HPDE6-E6E7 (cell line): ENCODE results near the gene GBA3.

ENCODE experiments used
- DNase-seq: peaks from one replicate; pipeline ENCODE4 v3.0.0; 2011; ENCODE audit warnings: missing footprints; ENCODE audit errors: extremely low spot score

GBA3 gene

GRCh38 chr4:22695029-22695428 lies 2.3 kb downstream of the GBA3 start:
- no peak for DNase-seq

DNA sequence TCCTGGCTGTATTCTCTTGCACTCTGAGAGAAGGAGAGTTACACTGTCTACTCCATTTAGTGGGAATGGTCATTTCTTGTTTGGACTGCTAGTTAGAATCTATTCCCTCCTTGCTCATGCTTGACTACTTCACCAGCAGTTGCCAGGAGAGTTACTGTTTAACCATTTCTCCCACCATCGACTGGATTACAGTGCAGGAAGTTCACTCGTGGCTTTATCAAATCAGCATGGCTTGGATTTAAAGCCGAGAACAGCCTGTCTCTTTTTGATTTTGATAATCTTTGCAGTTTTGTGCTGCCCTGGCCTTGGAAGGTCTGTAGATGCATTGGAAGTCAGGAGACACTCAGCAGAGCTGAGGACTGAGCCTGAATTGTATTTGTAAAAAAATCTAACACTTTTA lies 3.2 kb downstream of the GBA3 start:
- DNase-seq: no peak

DNA sequence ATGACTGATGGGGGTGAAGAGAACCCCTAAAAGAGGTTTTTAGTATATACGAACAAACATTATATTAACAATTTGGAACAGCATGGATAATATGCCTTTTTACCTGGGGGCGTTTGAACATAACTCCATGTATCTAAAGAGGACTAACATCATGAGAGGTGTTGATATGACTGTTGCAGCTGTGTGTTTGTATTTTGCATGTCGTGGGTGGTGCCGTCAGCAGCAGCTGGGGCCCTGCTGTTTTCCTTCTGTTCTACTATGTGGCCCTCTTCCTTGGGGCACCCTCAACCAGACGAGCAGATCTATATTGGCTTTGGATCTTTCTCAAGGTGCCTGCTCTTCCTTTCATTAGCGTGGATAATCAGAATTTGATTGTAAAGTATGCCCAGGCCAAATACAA lies 11.2 kb downstream of the GBA3 start:
- no peak for DNase-seq

DNA sequence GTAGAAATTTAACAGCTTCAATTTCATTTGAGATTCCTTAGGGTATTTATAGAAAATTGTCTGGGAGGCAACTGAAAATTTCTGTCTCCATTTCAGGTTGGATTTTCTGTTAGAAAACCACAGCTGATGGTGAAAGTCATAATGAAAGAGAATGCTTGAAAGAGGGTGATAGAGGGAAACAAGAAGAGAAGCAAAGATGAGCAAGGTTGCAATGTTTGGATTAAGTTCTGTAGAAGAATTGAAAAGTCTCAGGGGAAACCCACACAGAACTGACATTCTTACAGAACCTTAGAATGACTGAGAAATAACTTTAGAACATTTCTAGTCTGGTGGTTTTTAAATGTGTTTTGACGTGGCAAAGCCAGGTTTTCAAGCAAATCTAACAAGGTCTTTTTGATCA lies 14.7 kb downstream of the GBA3 start:
- DNase-seq: no peak

GRCh38 chr4:22708961-22709360 lies 16.2 kb downstream of the GBA3 start:
- no peak for DNase-seq

DNA sequence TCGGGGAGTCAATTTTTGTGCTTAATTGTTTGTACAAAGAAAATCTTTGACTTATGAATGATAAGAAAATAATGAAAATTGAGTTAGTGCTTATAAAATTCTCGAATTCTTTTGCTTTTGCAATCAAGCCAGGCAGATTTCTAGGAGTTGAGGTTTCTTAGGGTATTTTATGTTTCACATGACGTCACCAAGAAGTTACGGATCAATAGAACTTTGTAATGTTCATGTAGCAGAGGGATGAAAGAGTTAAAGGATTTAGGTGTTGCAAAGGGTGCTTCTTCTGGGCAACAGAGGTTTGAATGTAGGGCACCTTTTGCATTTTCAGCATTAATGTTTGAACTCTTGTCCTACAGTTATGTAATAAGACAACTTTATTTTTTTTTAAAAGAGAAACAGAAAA lies 19.4 kb downstream of the GBA3 start:
- DNase-seq: no peak

DNA sequence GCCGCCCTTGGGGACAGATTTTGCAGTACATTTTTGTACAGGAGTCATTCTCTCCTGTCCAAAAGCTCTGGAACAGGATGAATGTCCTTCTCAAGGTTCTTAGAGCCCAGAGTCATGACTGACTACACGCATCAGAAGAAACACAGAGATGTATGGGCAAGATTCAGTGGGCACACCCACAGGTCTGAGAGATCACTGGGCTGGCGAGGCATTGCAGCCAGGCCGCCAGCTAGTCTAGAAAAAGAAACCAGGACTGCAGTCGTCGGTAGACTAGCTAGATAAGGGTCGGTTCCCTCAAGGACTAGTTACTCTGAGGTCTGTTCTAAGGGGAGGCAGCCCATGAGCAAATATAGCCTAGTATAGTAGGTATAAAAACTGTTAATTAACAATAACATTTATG lies 19.8 kb downstream of the GBA3 start:
- no peak for DNase-seq

- no peak for DNase-seq
These were observed 21.1 kb downstream of the GBA3 start for GRCh38 chr4:22713841-22714240.

DNA sequence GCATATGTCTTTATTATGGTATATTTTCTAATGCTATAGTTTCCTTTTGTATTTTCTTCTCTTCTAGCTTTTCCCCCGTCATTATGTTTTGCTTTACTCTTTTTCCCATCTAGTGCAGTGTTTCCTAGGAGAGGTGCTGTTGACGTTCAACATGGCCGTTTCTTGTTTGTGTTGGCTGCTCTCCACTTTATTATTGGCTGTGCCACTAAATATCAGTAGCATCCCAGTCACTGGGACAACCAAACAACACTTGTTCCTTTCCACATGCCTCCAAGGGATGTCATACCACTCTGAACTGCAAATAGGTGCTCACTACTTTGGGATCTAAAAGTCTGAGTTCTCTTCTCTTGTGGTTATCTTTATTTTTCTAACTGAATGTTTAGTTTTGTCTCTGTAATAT lies 26.5 kb downstream of the GBA3 start:
- DNase-seq: no peak

- DNase-seq: no peak
These were observed 27.4 kb downstream of the GBA3 start for GRCh38 chr4:22720091-22720490.

GRCh38 chr4:22721204-22721603 lies 28.5 kb downstream of the GBA3 start:
- no peak for DNase-seq

- no peak for DNase-seq
These were observed 37.3 kb downstream of the GBA3 start for GRCh38 chr4:22730021-22730420.

DNA sequence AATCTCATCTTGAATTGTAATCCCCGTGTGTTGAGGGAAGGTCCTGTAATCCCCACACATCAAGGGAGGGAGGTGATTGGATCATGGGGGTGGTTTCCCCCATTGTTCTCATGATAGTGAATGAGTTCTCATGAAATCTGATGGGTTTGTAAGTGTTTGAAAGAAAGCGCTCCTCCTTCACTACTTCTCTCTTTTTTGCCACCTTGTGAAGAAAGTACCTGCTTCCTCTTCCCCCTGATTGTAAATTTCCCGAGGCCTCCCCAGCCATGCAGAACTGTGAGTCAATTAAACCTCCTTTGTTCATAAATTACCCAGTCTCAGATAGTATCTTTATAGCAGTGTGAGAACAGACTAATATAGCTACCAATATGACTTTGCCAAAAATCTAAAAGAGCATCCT lies 41.1 kb downstream of the GBA3 start:
- DNase-seq: no peak

- DNase-seq: no peak
These were observed 44.2 kb downstream of the GBA3 start for GRCh38 chr4:22736912-22737311.

DNA sequence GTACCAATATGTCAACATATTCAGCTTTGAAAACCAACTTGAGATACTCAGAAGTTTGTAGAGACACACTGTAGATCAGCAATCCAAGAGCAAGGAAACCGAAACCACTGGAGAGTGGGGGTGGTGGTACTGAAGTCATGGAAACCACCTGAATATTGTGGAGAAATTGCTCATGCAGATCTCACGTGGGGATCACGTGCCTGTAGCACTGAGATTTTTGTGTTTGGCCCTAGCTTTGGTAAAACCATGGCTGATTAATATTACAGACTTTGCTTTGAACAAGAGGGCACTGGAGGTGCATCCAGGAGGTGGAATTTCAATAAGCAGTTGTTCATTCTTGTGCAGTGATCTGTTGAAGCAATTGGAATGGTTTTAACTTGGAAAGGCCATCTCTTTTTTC lies 47.2 kb downstream of the GBA3 start:
- DNase-seq: no peak

- DNase-seq: no peak
These were observed 49.0 kb downstream of the GBA3 start for GRCh38 chr4:22741744-22742143.

DNA sequence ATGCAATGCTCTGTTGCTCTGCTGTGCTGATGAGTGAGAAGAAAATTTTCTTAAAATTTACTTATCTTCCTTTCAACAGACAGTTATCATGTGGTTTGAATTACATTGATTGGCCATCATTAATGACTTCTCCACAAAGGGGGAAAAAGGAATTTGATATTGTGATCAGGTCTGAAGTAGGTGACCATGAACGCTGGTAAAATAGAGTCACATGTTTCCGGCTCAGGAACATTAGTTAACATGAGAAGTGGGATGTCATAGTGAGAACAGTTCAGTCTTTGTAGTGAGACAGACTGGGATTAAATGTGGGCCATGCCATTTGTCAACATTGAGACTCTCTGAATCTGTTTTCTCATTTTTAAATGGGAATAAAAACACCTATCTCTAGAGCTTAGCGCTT lies 50.6 kb downstream of the GBA3 start:
- DNase-seq: no peak

GRCh38 chr4:22744478-22745062 lies 51.8 kb downstream of the GBA3 start:
- no peak for DNase-seq

GRCh38 chr4:22745234-22745633 lies 52.5 kb downstream of the GBA3 start:
- DNase-seq: no peak

DNA sequence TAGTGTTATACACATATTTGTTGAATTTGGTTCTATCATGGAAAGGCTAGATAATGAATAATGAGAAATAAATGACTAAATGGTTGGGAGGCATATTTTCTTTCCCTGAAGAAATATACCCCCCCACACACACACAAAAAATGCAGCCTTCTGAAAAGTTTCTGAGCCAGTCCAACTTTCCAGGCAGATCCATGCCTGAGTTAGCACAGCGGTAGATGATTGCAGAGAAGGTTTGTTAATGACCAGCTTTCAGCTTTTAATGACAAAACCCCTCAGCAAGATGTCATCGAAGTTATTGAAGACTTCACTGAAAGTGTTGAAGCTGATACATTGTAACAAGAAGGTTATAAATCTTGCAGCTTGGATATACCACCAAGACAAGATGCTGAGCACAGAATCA lies 61.4 kb downstream of the GBA3 start:
- DNase-seq: no peak

GRCh38 chr4:22762548-22762947 lies 69.8 kb downstream of the GBA3 start:
- no peak for DNase-seq

DNA sequence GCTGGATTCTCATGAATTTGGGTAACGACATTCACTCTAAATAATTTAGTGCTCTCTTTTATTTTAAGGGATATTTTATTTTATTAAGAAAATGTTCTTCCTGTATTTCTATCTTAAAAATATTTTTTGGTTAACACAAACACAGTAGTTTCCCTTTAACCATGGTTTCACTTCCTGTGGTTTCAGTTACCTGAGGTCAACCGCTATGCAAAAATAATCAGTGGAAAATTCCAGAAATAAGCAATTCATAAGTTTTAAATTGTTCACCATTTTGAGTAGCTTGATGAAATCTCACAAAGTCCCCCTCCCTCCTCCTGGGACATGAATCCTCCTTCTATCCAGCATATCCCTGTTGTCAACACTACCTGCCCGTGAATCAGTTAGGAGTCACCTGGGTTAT lies 71.4 kb downstream of the GBA3 start:
- no peak for DNase-seq

DNA sequence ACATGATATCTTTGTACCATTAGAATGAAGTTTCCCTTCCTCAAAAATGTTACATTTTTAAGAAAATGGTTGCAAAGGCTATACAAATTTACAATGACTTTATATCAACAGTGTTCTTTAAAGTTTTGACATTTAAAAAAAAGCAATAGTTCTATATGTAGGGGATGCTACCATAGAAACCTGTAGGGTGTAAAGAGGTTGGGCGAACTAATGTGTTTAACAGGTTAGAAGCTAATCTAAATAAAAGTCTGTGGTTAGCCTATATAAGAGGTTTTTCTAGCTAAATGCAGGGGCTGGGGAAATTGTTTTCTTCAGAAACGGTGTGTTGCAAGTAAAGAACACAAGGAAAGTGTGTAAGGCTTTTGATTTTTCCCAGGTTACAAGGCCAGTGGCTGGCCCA lies 73.3 kb downstream of the GBA3 start:
- no peak for DNase-seq

GRCh38 chr4:22778547-22779163 lies 85.9 kb downstream of the GBA3 start:
- DNase-seq: no peak
